Choroid plexus epithelial cell (primary cell): ENCODE measurements around the gene IL33.

Experiments
- DNase-seq: peaks from one replicate; pipeline ENCODE4 v3.0.0-alpha.2; 2010; ENCODE audit warnings: low read depth
- H3K4me3 ChIP-seq: 2 replicates; pipeline ENCODE4 v1.5.1; 2011; ENCODE audit warnings: low read depth, mild to moderate bottlenecking, control low read depth, low read length, moderate library complexity
- CTCF ChIP-seq: conservative IDR thresholded peaks from 2 replicates; pipeline ENCODE4 v1.5.1; 2011; ENCODE audit warnings: low read depth, mild to moderate bottlenecking, control low read depth, inconsistent platforms, low read length, moderate library complexity

Gene IL33

GRCh38 chr9:6239694-6240093 is 24.1 kb downstream of the IL33 start:
- H3K4me3 ChIP-seq: no peak overlapping the region
- peak; percentile 38 for DNase-seq
- TF ChIP-seq CTCF: no peak

GRCh38 chr9:6243746-6244145 is 28.1 kb downstream of the IL33 start:
- no peak overlapping the region for H3K4me3 ChIP-seq
- DNase-seq: peak; percentile 35
- no peak for TF ChIP-seq CTCF

- TF ChIP-seq CTCF: no peak
- H3K4me3 ChIP-seq: no peak overlapping the region
- no peak for DNase-seq
Observed at GRCh38 chr9:6247266-6247665, 31.7 kb downstream of the IL33 start.

- TF ChIP-seq CTCF: no peak
- H3K4me3 ChIP-seq: no peak overlapping the region
- DNase-seq: no peak
Observed at GRCh38 chr9:6268826-6269397, 53.3 kb downstream of the IL33 start.

GRCh38 chr9:6270896-6271295 is 55.3 kb downstream of the IL33 start:
- no peak overlapping the region for H3K4me3 ChIP-seq
- no peak for TF ChIP-seq CTCF
- DNase-seq: peak; percentile 11

- no peak for TF ChIP-seq CTCF
- H3K4me3 ChIP-seq: no peak overlapping the region
- peak; percentile 2 for DNase-seq
Observed at GRCh38 chr9:6271508-6272228, 56.1 kb downstream of the IL33 start.

- DNase-seq: peak; percentile 95
Observed at GRCh38 chr9:6272229-6272598, 56.6 kb downstream of the IL33 start.

More at GRCh38 chr9:6272229-6272598, 56.6 kb downstream of the IL33 start:
- no peak overlapping the region for H3K4me3 ChIP-seq
- TF ChIP-seq CTCF: no peak
